ENCODE measurements around the gene SMOC2.
"Not testable (repeated sequence)": the region's sequence is repeated elsewhere in the genome, so short reads cannot be mapped to it uniquely, and the experiment has no call there.

Gene SMOC2

DNA sequence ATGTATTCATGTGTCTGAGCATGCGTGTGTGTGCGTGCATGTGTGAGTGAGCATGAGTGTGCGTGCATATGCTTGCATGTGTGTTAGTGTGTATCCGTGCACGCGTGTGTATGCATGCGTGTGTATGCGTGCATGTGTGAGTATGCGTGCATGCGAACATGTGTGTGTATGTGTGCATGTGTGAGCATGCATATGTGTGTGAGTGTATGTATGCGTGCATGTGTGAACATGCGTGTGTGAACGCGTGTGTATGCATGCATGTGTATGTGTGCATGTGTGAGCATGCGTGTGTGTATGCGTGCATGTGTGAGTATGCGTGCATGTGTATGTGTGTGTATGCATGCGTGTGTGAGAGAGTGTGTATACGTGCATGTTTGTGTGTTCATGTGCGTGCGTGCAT, 77.9 kb downstream of the SMOC2 start:
- DNase-seq (ENCODE audit: low read depth): no peak

DNA sequence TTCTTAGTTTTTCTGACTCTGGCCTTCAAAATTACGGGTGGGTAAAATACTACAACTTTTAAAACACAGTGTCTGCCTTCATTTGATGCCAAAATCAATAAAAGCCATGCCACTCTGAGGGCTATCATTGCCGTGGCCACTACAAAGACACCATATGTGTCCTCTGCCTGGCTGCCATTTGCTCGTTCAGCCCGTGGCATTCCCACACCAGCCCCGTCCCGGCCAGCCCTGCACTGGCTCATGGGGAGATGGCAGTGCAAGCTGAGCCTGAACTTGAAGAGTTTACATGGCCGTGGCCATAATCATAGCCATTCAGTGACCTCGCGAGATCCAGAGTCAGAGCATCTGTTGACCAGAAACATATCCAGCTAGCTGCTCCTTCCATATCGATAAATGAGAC, 79.2 kb downstream of the SMOC2 start:
- DNase-seq (ENCODE audit: low read depth): no peak

DNA sequence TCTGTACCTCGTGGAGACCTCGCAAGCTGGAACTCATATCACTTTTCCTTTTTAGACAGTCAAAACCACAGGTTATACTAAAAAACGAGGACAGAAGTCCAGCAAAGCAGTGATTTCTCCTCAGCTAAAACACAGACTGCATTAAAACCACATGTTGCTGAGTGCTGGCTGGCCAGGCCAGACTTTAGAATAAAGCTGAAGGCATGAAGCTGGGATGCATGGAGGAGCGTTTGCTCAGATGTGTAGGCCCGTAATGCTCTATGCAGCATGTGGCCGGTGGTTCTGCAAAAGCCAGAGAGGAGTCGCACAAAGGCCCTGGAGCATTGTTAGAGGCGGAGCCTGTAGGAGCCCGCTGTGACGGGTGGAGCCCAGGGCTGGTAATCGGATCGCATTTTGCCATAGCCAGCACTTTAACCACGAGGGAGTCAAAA, 83.6 kb downstream of the SMOC2 start:
- no peak for DNase-seq (ENCODE audit: low read depth)

DNA sequence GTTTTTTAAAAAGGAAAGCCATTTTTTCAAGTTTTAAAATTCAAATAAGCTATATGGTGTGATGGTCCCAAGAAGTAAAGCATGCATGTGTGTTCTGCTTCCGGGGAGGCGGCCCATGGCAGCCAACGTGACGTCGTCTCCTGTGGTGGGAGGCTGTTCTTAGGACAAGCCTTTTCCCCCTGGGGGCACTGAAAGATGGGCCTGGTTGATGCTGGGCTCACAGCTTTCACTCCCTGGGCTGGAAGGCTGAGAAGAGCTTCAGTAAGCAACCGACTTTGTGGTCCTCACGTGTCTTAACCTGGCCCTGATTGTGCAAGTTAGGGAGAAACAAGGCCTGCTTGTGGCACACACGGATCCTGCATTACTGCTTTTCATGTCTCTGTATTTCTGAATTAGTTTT, 84.1 kb downstream of the SMOC2 start:
- DNase-seq (ENCODE audit: low read depth): no peak

DNA sequence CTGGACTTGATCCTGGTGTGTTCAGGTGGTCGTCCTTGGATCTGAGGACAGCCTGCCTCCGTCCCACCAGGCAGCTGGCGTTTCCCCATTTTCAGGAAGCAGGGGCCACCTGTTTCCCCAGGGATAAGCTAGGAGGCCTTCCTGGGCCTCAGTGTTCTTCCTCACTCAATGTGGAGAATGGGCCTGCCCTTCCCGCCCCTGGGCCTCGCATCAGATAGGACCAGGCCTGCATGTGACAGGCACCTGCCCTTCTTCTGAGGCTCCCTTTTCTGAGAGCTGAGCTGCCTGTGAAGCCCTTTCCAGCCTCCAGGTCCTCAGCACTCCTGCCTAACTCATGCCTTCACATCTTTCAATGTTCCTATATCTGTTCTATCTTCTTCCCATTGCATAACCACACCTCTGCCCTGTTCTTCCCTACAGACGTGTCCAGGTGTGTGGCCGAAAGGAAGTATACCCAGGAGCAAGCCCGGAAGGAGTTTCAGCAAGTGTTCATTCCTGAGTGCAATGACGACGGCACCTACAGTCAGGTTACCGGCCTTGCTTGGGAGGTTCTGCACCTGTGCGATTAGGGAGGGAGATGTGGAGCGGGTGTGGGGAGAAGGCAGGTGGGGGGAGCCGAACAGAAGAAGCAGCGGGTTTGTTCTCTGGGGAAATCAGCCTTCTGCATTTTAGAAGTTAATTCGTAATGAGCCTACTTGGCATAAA, 85.1 kb downstream of the SMOC2 start:
- no peak for DNase-seq (ENCODE audit: low read depth)

DNA sequence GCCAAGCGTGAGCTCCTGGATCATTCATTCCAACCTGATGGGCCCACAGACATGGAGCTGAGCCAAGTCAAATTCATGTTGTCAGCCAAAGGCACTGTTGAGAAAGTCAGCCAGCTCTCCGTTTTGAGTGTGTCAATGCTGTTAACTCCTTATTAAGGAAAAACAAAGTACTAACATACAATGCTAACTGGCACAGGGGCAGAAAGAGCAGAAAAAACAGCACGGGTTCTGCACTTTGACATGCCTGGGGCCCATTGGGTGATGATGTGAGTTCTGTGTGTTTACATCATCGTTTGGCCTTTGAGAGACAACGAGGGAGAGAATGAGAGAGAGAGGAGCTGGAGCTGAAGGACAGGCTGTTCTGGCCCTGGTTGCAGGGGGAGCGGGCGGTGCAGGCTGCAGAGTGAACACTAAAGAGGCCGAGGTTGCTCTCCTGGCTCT, 85.9 kb downstream of the SMOC2 start:
- DNase-seq (ENCODE audit: low read depth): no peak

DNA sequence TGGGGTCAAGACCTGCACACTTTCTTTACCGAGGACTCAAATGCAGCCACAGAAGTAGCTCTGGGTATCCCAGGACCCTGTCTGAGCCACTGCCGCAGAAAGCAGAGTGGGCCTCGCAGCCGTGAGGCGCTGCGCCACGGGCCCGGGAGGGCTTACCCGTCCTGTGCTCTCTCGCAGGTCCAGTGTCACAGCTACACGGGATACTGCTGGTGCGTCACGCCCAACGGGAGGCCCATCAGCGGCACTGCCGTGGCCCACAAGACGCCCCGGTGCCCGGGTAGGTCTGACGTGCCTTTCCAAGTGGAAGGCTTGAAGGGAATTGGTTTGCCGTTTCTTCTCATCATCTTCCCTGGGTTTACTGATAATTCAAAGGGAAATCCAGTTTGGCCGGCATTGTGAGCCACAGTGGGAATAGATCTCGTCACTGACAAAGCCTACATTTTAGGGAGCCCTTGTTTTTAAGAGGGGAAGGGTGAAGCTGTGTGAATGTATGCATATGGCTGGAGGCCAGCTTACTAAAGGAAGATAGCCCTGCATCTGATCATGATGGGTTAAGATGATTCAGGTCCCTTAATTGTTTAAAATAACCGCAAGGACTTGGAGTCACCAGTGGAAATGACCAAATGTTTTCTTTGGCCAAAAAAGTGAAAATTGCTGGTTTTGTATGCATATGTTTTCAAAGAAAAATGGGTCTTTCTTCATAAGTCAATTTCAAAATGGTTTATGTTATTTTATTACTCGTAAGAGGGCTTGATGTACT, 86.6 kb downstream of the SMOC2 start:
- no peak for DNase-seq (ENCODE audit: low read depth)

DNA sequence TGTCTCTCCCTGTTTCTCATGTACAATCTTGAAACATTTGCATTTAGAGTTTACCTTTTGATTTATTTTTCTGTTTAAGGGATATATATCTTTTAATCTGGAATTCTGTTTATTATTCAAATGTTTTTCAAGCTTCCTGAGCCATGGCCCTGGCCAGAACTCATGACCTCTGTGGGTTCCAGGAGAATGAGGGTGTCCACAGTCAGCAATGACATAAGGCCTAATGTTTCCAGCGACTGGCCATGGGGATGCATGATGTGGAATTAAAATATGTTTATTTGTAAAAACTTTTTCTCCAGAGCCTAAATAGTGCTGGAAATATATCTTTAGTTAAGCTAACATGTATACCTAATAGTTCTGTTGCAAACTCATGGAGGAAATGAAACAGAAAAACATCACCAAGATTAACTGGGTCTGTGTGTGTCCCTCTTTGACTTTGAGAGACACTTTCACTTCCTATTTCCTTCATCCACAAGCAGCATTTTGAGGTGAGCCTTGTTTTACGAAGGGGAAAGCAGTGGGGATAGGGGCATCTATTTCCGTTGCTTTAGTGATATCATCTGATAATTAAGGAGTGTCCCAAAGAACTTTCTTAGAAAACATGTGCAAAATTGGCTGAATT, 87.6 kb downstream of the SMOC2 start:
- no peak for DNase-seq (ENCODE audit: low read depth)

DNA sequence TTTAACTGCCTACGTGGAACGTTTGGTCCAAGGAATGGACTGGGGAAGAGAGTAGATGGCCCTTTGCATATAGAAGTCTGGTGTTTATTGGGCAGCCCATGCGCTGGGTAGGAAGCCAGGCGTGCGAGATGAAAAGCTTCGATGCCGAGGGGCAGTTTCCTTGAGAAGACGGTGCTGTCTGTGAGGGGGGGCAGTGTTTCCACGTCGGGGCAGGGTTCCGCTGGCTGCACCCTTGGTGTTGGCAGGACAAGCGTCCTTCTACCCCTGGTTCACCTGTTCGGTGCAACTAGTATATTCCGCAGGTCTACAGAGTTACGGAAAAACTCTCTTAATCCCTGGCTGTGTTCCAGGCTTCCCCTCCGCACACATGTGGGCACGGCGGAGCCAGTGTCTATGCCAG, 88.2 kb downstream of the SMOC2 start:
- DNase-seq (ENCODE audit: low read depth): no peak

DNA sequence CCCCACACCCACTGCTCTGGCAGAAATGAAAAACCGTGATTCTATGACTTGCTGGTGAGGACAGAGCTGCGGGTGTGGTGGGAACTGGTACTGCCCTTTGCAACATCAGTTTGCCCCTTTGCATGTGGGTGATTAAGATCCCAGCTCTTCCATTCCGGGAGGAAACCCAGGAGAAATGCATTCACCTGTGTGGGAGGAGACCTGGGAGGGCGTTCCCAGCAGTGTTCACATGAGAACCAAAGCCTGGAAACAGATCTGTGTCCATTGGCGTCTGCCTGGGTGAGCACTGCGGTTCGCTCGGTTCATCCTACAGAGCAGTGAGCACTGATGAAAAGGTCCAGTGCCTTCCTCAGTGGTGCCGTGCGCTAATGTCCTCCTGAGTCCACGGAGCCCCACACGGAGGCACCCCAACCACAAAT, 89.7 kb downstream of the SMOC2 start:
- no peak for DNase-seq (ENCODE audit: low read depth)

DNA sequence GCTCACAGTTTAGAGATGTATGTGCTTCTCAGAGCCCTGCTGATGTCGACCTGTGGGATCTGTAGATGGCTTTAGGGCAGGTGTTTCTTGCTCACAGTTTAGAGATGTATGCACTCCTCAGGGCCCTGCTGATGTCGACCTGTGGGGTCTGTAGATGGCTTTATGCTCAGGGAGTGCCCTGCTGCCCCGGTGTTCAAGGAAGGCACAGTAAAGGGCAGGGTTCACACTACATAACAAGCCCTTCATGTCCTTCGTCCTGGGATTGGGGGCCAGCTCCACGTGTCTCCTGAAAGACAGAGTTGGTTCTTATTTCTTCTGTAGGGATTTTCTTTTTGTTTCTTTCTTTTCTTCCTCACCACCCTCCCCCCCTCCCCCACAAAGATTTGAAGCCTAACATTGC, 91.1 kb downstream of the SMOC2 start:
- no peak for DNase-seq (ENCODE audit: low read depth)

DNA sequence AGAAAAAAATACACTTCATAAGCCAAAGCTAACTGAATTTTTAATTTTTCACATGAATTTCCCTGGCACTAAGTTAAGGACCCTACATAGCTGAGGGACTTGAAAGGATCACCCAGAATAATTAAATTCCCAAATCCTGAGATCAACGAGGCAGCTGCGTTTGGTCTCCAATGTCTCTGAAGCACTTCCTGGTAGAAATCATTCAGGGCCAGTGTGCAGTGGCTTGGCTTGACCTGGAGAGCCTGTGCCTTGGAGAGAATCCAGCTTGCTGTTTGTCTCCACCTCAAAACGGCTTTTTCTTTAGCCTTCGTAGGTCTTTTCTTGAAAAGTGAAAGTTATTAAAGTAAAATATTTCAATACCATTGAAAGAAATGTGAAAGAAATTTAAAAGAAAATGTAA, 92.4 kb downstream of the SMOC2 start:
- no peak for DNase-seq (ENCODE audit: low read depth)

DNA sequence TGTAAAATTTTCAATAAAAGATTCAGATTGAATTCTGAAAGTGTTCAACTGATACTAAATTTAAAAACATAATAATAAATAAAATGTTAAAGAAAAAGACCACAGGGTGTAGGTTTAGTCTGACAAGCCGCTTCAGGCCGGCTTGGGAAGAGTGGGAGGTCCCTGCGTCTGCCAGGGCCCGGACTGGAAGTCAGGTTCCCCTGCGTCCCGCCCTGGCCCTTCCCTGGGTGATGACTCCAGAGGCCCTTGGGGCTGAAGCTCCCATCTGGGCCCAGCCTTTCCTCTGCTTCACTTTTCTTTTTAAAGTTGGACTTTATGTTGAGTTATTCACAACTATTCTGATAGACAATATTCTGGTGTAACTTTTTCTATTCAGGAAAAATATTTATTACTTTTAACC, 93.3 kb downstream of the SMOC2 start:
- DNase-seq (ENCODE audit: low read depth): no peak

DNA sequence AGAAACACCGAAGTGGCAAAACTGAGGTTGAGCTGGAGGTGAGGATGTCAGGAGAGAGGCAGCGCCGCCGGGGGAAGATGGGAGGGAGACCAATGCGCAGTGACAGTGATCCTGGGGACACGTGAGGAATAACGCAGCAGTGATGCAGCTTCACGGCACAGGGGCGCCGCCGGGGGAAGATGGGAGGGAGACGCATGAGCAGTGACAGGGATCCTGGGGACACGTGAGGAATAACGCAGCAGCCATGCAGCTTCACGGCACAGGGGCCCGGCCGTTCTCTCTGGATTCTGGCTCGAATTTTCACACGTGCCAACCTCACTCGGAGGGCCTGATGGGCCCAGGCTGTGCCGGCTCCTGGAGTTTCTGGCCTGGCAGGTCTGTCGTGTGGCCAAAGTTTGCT, 94.7 kb downstream of the SMOC2 start:
- no peak for DNase-seq (ENCODE audit: low read depth)

DNA sequence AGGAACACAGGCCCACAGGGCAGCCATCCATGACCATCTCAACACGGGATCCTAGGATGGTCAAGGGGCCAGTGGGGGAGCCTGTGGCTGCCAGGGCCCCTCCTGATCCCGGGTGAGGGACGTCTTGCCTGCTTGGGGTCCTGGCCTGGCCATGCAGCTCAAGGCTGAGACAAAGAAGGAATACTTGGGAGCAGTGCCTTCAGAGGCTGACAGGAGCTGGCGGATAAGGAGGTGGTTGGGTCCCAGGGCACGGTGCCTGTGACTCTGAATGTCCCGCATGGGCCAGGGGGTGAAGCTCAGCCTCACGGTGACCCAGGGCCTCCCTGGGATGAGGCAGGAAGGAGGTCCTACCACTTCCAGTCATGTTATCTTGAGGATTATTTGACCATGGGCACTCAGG, 95.2 kb downstream of the SMOC2 start:
- DNase-seq (ENCODE audit: low read depth): no peak

DNA sequence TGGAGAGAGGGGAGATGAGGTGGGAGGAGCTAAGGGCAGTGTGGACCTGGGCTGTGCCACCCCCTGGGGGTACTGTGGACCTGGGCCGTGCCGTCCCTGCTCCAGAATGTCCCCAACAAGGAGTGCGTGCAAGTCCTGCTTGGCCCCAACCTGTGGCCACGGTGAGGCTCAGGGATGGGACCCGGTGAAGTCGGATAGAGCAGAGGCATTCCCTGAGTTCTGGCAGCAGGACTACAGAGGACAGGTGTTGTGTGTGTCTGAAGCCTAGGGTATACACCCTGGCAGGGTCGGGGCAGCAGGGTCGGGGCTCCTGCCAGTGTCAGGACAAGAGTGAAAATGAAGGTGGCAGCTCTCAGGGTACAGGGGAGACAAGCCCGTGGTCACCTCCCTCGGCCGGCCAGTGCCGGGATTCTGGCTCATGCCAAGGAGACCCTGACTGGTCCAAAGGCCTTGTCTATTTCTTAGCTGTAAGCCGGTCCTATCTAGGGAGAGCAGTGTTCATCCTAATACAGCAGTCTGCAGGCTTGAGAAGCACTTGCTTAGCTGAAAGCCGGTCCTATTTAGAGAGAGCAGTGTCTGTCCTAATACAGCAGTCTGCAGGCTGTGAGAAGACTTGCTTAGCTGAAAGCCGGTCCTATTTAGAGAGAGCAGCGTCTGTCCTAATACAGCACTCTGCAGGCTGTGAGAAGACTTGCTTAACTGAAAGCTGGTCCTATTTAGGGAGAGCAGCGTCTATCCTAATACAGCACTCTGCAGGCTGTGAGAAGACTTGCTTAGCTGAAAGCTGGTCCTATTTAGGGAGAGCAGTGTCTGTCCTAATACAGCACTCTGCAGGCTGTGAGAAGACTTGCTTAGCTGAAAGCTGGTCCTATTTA, 95.9 kb downstream of the SMOC2 start:
- DNase-seq (ENCODE audit: low read depth): no peak

DNA sequence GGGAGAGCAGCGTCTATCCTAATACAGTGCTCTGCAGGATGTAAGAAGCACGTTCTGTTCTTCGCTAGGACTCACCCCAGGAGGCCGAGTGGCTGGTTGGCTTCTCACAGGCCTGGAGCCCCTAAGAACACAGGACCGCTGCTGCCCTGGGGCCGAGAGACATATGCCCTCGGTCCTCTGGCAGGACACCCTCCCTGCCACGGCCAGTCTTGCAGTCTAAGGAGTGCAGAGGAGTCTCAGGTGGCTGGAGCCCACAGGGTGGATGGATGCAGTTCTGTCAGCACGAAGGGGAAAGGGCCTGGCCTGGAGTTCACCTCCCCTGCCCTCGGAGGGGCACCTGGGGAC, 96.5 kb downstream of the SMOC2 start:
- DNase-seq (ENCODE audit: low read depth): no peak

DNA sequence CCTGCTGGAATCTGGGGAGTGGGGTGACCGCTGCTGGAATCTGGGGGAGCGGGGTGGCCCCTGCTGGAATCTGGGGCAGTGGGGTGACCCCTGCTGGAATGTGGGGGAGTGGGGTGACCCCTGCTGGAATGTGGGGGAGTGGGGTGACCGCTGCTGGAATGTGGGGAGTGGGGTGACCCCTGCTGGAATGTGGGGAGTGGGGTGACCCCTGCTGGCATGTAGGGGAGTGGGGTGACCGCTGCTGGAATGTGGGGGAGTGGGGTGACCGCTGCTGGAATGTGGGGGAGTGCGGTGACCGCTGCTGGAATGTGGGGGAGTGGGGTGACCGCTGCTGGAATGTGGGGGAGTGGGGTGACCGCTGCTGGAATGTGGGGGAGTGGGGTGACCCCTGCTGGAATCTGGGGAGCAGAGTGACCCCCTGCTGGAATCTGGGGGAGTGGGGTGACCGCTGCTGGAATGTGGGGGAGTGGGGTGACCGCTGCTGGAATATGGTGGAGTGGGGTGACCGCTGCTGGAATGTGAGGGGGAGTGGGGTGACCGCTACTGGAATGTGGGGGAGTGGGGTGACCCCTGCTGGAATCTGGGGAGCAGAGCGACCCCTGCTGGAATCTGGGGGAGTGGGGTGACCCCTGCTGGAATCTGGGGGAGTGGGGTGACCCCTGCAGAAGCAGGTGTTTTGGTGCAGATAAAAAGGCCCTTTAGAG, 97.4 kb downstream of the SMOC2 start:
- DNase-seq (ENCODE audit: low read depth): not testable (repeated sequence)

DNA sequence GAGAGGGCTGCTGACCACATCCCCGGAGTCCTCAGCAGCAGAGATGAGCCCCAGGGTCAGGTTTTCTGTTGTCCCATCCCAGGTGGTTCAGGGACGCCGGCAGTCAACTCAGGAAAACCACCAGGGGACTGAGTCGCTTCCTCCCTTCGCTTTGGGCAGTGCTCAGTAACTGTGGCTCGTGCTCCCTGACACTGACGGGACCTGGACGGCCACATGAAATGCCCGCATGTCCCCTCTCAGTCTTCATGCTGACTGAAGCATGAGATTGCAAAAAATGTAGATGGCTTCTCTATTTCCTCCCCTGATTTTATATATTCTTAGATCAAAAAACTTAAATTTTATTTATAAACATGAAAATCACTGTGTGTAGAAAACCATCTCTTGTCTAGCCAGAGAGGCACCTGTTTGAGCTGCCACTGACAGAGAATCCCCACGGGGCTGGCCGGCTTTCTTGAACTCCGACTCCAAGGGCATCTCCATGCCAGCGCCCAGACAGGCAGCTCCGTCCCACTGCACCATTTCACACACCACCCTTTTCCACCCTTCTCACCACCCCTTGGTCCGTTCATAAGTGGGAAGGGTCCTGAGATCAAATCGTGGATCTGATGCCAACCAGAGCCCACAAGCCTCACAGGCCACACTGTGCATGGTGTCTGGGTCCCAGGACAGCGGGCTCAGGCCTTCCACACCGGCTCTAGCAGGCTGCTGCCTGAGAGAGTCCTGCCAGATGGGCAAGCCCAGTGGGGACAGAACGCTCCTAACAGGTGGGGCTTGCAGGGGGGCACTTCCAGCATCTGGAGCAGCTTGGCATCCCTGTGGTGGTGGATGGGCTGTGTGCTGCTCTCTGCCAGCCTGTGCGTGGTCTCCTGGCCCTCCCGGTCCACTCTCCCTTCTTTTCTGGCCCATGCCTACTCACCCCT, 98.2 kb downstream of the SMOC2 start:
- no peak for DNase-seq (ENCODE audit: low read depth)

DNA sequence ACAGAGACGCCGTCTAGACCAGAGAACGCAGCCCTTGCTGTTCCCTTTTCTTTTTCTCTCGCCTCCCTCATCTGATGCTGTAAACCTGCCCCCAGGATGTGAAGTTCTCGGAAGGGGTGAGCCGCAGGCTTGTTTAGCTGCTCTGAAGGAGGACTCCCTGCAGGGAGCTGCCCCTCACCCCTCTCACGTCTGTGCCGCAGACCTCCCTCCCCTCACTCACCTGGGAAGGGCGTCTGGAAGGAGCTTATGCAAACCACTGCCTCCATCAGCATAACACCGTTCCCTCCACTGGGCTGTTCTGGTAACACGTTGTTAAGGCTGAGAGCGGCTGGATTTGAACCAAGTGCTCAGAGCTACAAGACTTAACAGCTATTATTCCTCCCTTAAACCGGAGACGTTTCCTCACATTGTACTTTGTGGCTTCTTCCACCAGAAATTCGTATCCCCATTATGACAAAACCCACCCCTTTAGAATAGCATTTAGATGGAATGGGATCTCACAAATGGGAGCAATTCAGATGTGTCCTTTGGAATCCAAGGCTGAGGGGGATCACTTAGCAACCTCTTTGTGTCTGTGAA, 99.8 kb downstream of the SMOC2 start:
- DNase-seq (ENCODE audit: low read depth): no peak

Data from ELR (cell line).